Stimulated activated CD8-positive, alpha-beta memory T cell treated with anti-CD3 and anti-CD28 coated beads, Interleukin-15, amount 100 ng/mL, for 48 hours (primary cell): ENCODE data around the gene KLRD1.
"Not testable (repeated sequence)": the region's sequence is repeated elsewhere in the genome, so short reads cannot be mapped to it uniquely, and the experiment has no call there.

Experiments used
- DNase-seq, 2 donors: peaks; one replicate each; pipeline ENCODE4 v3.0.0-alpha.2; 2020; ENCODE audit warnings: low read depth in 2 of 2

KLRD1 gene

GRCh38 chr12:10338470-10338869 lies 30.8 kb downstream of the KLRD1 start:
- not testable (repeated sequence) for DNase-seq

- no peak for DNase-seq
Measured at GRCh38 chr12:10339053-10339840, 31.6 kb downstream of the KLRD1 start.

DNA sequence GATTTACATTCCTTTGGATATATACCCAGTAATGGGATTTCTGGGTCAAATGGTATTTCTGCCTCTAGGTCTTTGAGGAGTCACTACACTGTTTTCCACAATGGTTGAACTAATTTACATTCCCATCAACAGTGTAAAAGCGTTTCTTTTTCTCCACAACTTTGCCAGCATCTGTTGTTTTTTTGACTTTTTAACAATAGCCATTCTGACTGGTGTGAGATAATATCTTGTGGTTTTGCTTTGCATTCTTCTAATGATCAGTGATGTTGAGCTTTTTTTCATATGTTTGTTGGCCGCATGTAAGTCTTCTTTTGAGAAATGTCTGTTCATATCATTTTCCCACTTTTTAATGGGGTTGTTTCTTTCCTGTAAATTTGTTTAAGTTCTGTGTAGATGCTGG lies 33.3 kb downstream of the KLRD1 start:
- DNase-seq = not testable (repeated sequence)

GRCh38 chr12:10341892-10342509 lies 34.3 kb downstream of the KLRD1 start:
- no peak for DNase-seq

GRCh38 chr12:10351457-10351856 lies 43.8 kb downstream of the KLRD1 start:
- DNase-seq = not testable (repeated sequence)

GRCh38 chr12:10354071-10354470 lies 46.4 kb downstream of the KLRD1 start:
- DNase-seq = no peak

GRCh38 chr12:10354502-10354901 lies 46.8 kb downstream of the KLRD1 start:
- no peak for DNase-seq

DNA sequence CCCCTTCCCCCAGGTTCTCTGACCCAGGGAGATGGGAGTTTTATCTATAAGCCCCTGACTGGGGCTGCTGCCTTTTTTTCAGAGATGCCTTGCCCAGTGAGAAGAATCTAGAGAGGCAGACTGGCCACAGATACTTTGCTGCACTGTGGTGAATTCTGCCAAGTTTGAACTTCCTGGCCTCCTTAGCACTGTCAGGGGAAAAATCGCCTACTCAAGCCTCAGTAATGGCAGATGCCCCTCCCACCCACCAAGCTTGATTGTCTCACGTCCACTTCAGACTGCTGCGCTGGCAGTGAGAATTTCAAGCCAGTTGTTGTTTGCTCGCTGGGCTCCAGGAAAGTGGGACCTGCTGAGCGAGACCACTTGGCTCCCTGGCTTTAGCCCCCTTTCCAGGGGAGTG lies 50.5 kb downstream of the KLRD1 start:
- DNase-seq = no peak

GRCh38 chr12:10358969-10359368 lies 51.3 kb downstream of the KLRD1 start:
- DNase-seq = no peak

DNA sequence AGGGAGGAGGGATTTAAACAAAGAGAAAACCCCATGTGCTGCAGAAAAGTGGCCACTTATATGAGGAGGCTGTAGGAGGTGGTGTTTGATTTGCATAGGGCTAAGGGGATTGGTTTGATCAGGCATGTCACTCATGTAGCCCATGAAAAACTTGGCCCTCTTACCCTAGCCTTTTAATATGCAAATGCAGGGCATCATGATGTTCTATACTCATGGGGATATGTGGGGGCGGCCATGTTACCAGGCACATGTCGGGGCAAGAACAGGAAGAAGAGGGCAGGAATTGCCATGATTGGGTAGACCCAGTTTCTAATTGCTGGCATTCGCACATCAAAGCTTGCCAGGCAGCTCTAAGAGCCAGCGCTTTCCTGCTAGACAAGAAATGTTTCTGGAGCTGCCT lies 53.4 kb downstream of the KLRD1 start:
- DNase-seq = no peak

GRCh38 chr12:10361622-10362021 lies 54.0 kb downstream of the KLRD1 start:
- DNase-seq = no peak

DNA sequence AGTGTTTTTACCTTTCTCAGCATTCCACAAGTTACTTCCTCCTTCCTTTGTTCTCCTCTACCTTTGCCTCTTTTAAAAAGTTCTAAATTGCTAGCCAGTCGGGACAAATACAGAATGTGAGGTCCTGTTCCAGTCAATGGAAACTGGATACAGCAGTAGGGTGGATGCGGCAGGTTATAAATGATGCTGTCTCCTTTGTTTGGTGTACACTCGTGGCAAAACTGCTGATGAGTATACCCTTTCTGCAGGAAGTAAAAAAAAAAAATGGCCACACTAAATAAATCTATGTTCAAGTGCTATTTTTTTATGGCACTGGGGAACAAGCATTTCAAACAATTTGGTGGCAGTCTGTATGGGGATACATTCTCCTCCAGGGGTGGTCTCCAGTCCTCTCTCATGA lies 54.7 kb downstream of the KLRD1 start:
- DNase-seq = no peak

GRCh38 chr12:10362828-10363657 lies 55.4 kb downstream of the KLRD1 start:
- DNase-seq = no peak

DNA sequence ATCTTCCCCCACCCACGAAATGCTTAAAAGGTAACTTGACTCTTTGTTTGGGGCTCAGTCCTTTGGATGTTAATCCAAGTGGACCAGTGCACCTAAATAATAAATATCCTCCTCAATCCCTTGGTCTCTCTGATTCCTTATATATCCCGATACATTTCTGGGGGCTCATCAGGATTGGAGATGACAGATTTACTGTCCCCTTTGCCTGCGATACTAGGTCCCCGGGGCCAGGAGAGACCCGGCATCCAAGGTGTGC lies 55.9 kb downstream of the KLRD1 start:
- DNase-seq = no peak

GRCh38 chr12:10363914-10364814 lies 56.5 kb downstream of the KLRD1 start:
- no peak for DNase-seq

GRCh38 chr12:10364815-10365622 lies 57.3 kb downstream of the KLRD1 start:
- peak in 1 of 2 donors; percentile 54 for DNase-seq

DNA sequence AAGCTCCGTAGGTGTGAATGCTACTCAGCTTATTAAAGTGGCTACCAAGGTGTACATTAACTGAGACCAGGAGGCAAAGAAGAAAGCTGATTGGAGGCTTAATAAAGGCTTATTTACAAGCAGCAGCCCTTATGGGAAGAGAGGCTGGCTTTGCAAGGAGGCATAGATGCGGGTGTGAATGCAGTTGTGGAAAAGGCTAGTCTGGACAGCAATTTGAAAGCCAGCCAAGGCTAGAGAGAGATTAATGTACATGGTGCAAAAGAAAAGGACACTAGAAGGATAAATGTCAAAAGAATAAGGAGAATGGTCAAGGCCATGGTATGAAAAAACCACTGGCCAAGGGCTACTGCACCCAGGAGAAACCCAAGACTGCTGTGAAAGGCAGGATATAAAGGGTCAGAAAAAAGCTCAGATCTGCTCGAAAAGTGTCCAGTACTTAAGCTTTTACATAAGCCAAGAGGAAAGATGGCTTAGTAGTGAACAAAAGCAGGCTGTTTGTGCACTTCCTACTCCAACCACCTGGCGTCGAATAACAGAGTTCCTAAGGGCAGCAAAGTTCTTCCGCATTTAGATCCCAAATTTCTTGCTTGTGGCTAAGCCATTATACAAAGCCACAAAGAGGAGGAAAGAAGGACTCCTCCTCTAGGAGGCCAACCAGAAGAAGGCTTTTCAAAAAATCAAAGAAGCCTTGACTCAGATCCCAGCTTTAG lies 58.2 kb downstream of the KLRD1 start:
- no peak for DNase-seq

- DNase-seq = no peak
Measured at GRCh38 chr12:10366875-10367274, 59.2 kb downstream of the KLRD1 start.

DNA sequence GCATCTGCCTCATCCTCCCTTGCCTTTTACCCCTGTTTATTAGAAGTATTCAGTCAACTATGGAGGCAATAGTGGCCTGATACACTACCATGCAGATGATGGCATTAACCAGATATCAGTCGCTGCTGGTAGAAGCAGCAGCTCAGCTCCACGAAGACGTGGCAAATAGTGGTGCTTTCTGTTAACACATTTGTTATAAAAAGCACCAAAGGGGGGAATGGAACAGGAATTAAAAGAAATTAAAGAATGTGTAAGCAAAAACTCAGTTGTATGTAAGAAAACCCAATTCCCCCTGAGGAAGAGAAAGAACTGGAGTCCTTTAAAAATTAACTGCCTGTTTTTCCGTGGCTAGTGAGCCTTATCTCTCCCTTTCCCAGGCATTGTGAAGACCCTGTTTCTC lies 60.0 kb downstream of the KLRD1 start:
- DNase-seq = not testable (repeated sequence)
